ENCODE data around the gene PDS5B. TPM values are rescaled to one million over a fixed set of nuclear protein-coding genes. Genes with fewer than 3 reads are reported as not detected.

PDS5B gene
- total and polyA plus RNA-seq, 2 of the 8 experiments (the other 6 are each of a cell fraction or from before 2014, with no cell fraction given) = 5.5 to 54.6 TPM

GRCh38 chr13:32545083-32545482 is 41.2 kb upstream of the PDS5B start:
- H2BK20ac ChIP-seq (ENCODE audit: low read length) = no peak overlapping the region
- no peak overlapping the region for H3K56ac ChIP-seq (replicated peaks; ENCODE audit: insufficient read length, low read depth, low read length)
- H3K4ac ChIP-seq (replicated peaks; ENCODE audit: insufficient read length, low read depth, low read length) = no peak overlapping the region
- no peak overlapping the region for H2BK12ac ChIP-seq (ENCODE audit: low read depth, low read length)
- no peak overlapping the region for H4K91ac ChIP-seq (replicated peaks; ENCODE audit: insufficient read length, low read length)
- H3K9ac ChIP-seq (replicated peaks in 1 of 4; ENCODE audit: extremely low read depth in 1 of 4, low read depth in 3 of 4, low read length in 3 of 4) = no peak overlapping the region
- H4K5ac ChIP-seq (ENCODE audit: insufficient read length, low read depth, low read length) = no peak overlapping the region
- CTCF ChIA-PET (ENCODE audit: partially characterized antibody) = interaction anchor here (0.9 kb wide), 1 partner anchor 10 kb away, joined by 3 read pairs; no protein-coding TSS in a partner anchor
- FAIRE-seq = no peak
- no peak overlapping the region for H3K27ac ChIP-seq (ENCODE audit: low read depth, low read length)
- no peak for DNase-seq (ENCODE audit: low read depth in 1 of 2, low spot score in 2 of 2)
- no peak overlapping the region for H2AFZ ChIP-seq (ENCODE audit: low read length)
- H3K18ac ChIP-seq (ENCODE audit: extremely low read depth, low read length) = no peak overlapping the region
- WGBS, 2 experiments (ENCODE audit: extremely low coverage in 1 of 2, insufficient coverage in 1 of 2, insufficient read length in 1 of 2, insufficient replicate concordance in 2 of 2, low coverage in 1 of 2, low lambda C conversion rate in 2 of 2, missing lambda C conversion rate in 1 of 2) = 85% methylated on average over 2 of the region's 2 CpGs; no CpG with 5 or more reads in 1 of the 2 experiments
- H3K4me2 ChIP-seq (ENCODE audit: insufficient read depth in 1 of 2, low read depth in 2 of 2, low read length in 2 of 2) = no peak overlapping the region
- H3K23me2 ChIP-seq (ENCODE audit: low read depth, low read length) = no peaks in the 10 kb centered on the region
- H3K23ac ChIP-seq (ENCODE audit: insufficient read length) = no peak overlapping the region
- POLR2A ChIA-PET (ENCODE audit: partially characterized antibody) = no interaction called here
- H3K4me1 ChIP-seq (replicated peaks in 1 of 4; ENCODE audit: control insufficient read depth in 3 of 4, insufficient read depth in 4 of 4, low read length in 3 of 4) = no peaks in the 10 kb centered on the region
- H2BK15ac ChIP-seq (ENCODE audit: low read length) = no peak overlapping the region
- H3K9me3 ChIP-seq (ENCODE audit: insufficient read depth in 2 of 2, low read depth in 1 of 2, low read length in 1 of 2) = no peaks in the 10 kb centered on the region
- no peak overlapping the region for H2BK120ac ChIP-seq (replicated peaks; ENCODE audit: low read depth, low read length)
- H4K8ac ChIP-seq (ENCODE audit: extremely low read depth, insufficient read depth, low read length) = no peak overlapping the region
- no peak overlapping the region for H2AK5ac ChIP-seq (ENCODE audit: low read depth, low read length)
- H4K20me1 ChIP-seq (replicated peaks in 1 of 2; ENCODE audit: control insufficient read depth in 1 of 2, insufficient read depth in 2 of 2, low read length in 2 of 2) = no peaks in the 10 kb centered on the region
- no peak overlapping the region for H3K4me3 ChIP-seq (ENCODE audit: extremely low read depth in 1 of 4, insufficient read depth in 2 of 4, low read depth in 3 of 4, low read length in 4 of 4)
- H3K27me3 ChIP-seq (replicated peaks in 1 of 4; ENCODE audit: control insufficient read depth in 3 of 4, extremely low read depth in 1 of 4, insufficient read depth in 3 of 4, low read length in 3 of 4) = no peaks in the 10 kb centered on the region
- no peaks in the 10 kb centered on the region for H3K36me3 ChIP-seq (ENCODE audit: control insufficient read depth in 2 of 4, insufficient read depth in 4 of 4, low read length in 3 of 4)
- no peak overlapping the region for H2BK5ac ChIP-seq (ENCODE audit: low read depth, low read length)
- H3K79me2 ChIP-seq (ENCODE audit: control insufficient read depth in 1 of 2, insufficient read depth in 2 of 2, low read length in 2 of 2) = no peaks in the 10 kb centered on the region
- no peak overlapping the region for H3K14ac ChIP-seq (ENCODE audit: insufficient read length)
- H3K79me1 ChIP-seq (ENCODE audit: low read depth, low read length) = no peaks in the 10 kb centered on the region
- TF ChIP-seq EZH2 (IDR thresholded peaks at IDR 0.05; ENCODE audit: low read depth, low read length, severe bottlenecking) (no peak), MAX (IDR thresholded peaks at IDR 0.05) (no peak), KDM4A (IDR thresholded peaks at IDR 0.05; ENCODE audit: low read depth, low read length, severe bottlenecking) (no peak), USF2 (IDR thresholded peaks at IDR 0.05; ENCODE audit: low read length) (no peak), GABPA (IDR thresholded peaks at IDR 0.05; ENCODE audit: borderline replicate concordance, insufficient read depth, low read length) (no peak), ATF3 (IDR thresholded peaks at IDR 0.05; ENCODE audit: insufficient read depth, low read depth, low read length) (no peak), RXRA (IDR thresholded peaks at IDR 0.05; ENCODE audit: insufficient read depth, low read depth, low read length) (no peak), POLR2A (IDR thresholded peaks at IDR 0.05; ENCODE audit: control extremely low read depth in 1 of 2, low read depth in 2 of 2, low read length in 2 of 2) (no peak), POLR2AphosphoS5 (IDR thresholded peaks at IDR 0.05; ENCODE audit: low read depth, low read length) (no peak), KDM5A (IDR thresholded peaks at IDR 0.05; ENCODE audit: low read length) (no peak), ATF2 (IDR thresholded peaks at IDR 0.05; ENCODE audit: low read length) (no peak)

All from H1 (cell line).